GM12878 (cell line): ENCODE measurements around the gene NHS. TPM values are rescaled to one million over a fixed set of nuclear protein-coding genes. Genes with fewer than 3 reads are reported as not detected.

Experiments used
- ATAC-seq: fragments of 200-7000 bp; cut with Tn5 transposase; 3 replicates; pipeline ENCODE4 v1.9.1; 2020; ENCODE audit warnings: mild to moderate bottlenecking, moderate library complexity
- BruUV-seq: library from RNA; stranded (reverse); fragments of 400-500 nt; replicated peaks from 2 replicates; lab custom pipeline; 2021; lab: Mats Ljungman, UMichigan
- CTCF ChIA-PET: fragments of 300-600 bp; sonication (Branson Sonifier 250); formaldehyde crosslinking; extraction: SDS; loops from one replicate; lab custom pipeline; 2021; ENCODE audit warnings: inconsistent platforms; lab: Yijun Ruan, JAX
- POLR2A ChIA-PET: fragments of 350-600 bp; formaldehyde crosslinking; extraction: SDS; loops from one replicate; lab custom pipeline; 2021; ENCODE audit warnings: inconsistent platforms; lab: Charles Lee
- RAD21 ChIA-PET: fragments of 300-600 bp; sonication (Branson Sonifier 250); formaldehyde crosslinking; loops from one replicate; lab custom pipeline; 2023; ENCODE audit warnings: antibody characterized with exemption; ENCODE audit not compliant: unreplicated experiment; lab: Charles Lee
- SMC1A ChIA-PET: fragments of 300-600 bp; sonication (Branson Sonifier 250); formaldehyde crosslinking; loops from one replicate; lab custom pipeline; 2023; ENCODE audit not compliant: unreplicated experiment, uncharacterized antibody; lab: Charles Lee
- DNase-seq: peaks from one replicate; pipeline ENCODE4 v3.0.0-alpha.2; 2011; ENCODE audit warnings: low read depth, low spot score
- FAIRE-seq: peaks from 3 replicates; lab custom pipeline; 2011; peaks lifted over from hg19 to GRCh38; lab: Jason Lieb, UNC
- H2AFZ ChIP-seq: 2 replicates; pipeline ENCODE4 v1.6.0; 2011; ENCODE audit warnings: low read depth, low read length, control low read depth; ENCODE audit not compliant: control insufficient read depth
- H3K27ac ChIP-seq: 2 replicates; pipeline ENCODE4 v1.5.1; 2011; ENCODE audit warnings: control low read depth; ENCODE audit not compliant: control insufficient read depth, insufficient read depth
- H3K27me3 ChIP-seq, 2 experiments: replicated peaks in 1 of 2; 2 replicates each; pipeline versions ENCODE4 v1.6.0 to v1.6.1; 2011; ENCODE audit warnings: low read length in 1 of 2; ENCODE audit not compliant: control insufficient read depth in 2 of 2, insufficient read depth in 2 of 2
- H3K36me3 ChIP-seq, 2 experiments: 2 replicates each; pipeline ENCODE4 v1.5.1; 2011; ENCODE audit warnings: low read length in 1 of 2; ENCODE audit not compliant: control insufficient read depth in 2 of 2, insufficient read depth in 2 of 2
- H3K4me1 ChIP-seq: 2 replicates; pipeline ENCODE4 v1.6.1; 2011; ENCODE audit warnings: mild to moderate bottlenecking, low read length, moderate library complexity, mixed read lengths; ENCODE audit not compliant: control insufficient read depth, insufficient read depth
- H3K4me2 ChIP-seq: 2 replicates; pipeline ENCODE4 v1.6.0; 2011; ENCODE audit warnings: control low read depth; ENCODE audit not compliant: control insufficient read depth, insufficient read depth
- H3K4me3 ChIP-seq: fragments of 200-600 bp; sonication (generic); 2 replicates; pipeline ENCODE4 v1.5.1; 2016
- H3K79me2 ChIP-seq: 2 replicates; pipeline ENCODE4 v1.6.0; 2011; ENCODE audit warnings: low read length; ENCODE audit not compliant: control insufficient read depth, insufficient read depth
- H3K9ac ChIP-seq: 2 replicates; pipeline ENCODE4 v1.8.0; 2011; ENCODE audit warnings: low read length, control low read depth, mixed read lengths; ENCODE audit not compliant: control insufficient read depth, insufficient read depth
- H3K9me3 ChIP-seq: replicated peaks from 3 replicates; pipeline ENCODE4 v1.5.1; 2011; ENCODE audit warnings: mild to moderate bottlenecking, low read length; ENCODE audit not compliant: control insufficient read depth, insufficient read depth
- H4K20me1 ChIP-seq: 2 replicates; pipeline ENCODE4 v1.6.0; 2011; ENCODE audit not compliant: control insufficient read depth, insufficient read depth
- CHD2 ChIP-seq: IDR thresholded peaks from 2 replicates; pipeline ENCODE4 v1.6.1; 2011; ENCODE audit warnings: low read depth, low read length, improper control_type of control experiment, borderline replicate concordance
- DPF2 ChIP-seq: fragments of 450-650 bp; IDR thresholded peaks from 2 replicates; pipeline ENCODE4 v1.6.1; 2017; ENCODE audit warnings: mild to moderate bottlenecking
- EGR1 ChIP-seq, 2 experiments: IDR thresholded peaks; 1 replicate in 1 of 2; 2 replicates in 1 of 2; pipeline ENCODE4 v1.6.1; 2011 to 2012; ENCODE audit warnings: low read depth in 2 of 2, low read length in 2 of 2, borderline replicate concordance in 1 of 2, mild to moderate bottlenecking in 1 of 2, moderate library complexity in 1 of 2
- GABPA ChIP-seq: IDR thresholded peaks from 2 replicates; pipeline ENCODE4 v1.6.1; 2014; ENCODE audit warnings: antibody characterized with exemption, low read depth, mild to moderate bottlenecking, inconsistent platforms
- HDAC6 ChIP-seq: fragments of 200-600 bp; sonication (generic); IDR thresholded peaks from one replicate; pipeline ENCODE4 v1.8.0; 2017; ENCODE audit warnings: antibody characterized with exemption; ENCODE audit not compliant: unreplicated experiment
- IRF3 ChIP-seq: fragments of 450-650 bp; IDR thresholded peaks from 2 replicates; pipeline ENCODE4 v1.6.1; 2014; ENCODE audit warnings: mild to moderate bottlenecking
- MYB ChIP-seq: fragments of 150-350 bp; IDR thresholded peaks from 2 replicates; pipeline ENCODE4 v1.6.1; 2014; ENCODE audit warnings: mild to moderate bottlenecking, low read depth, low read length, borderline replicate concordance
- NBN ChIP-seq: fragments of 450-650 bp; IDR thresholded peaks from 2 replicates; pipeline ENCODE4 v1.6.1; 2016
- RAD51 ChIP-seq: fragments of 450-650 bp; IDR thresholded peaks from 2 replicates; pipeline ENCODE4 v1.6.1; 2016; ENCODE audit warnings: moderate library complexity, mild to moderate bottlenecking, inconsistent platforms
- RELA ChIP-seq: fragments of 450-650 bp; IDR thresholded peaks from 2 replicates; pipeline ENCODE4 v1.8.0; 2014; ENCODE audit warnings: borderline replicate concordance; ENCODE audit not compliant: partially characterized antibody
- SMAD1 ChIP-seq: fragments of 450-650 bp; IDR thresholded peaks from 2 replicates; pipeline ENCODE4 v1.6.1; 2018; ENCODE audit warnings: mild to moderate bottlenecking, low read depth; ENCODE audit not compliant: partially characterized antibody
- STAT3 ChIP-seq: IDR thresholded peaks from 2 replicates; pipeline ENCODE4 v1.6.1; 2011; ENCODE audit warnings: low read depth, low read length, improper control_type of control experiment
- TARDBP ChIP-seq: IDR thresholded peaks from 2 replicates; pipeline ENCODE4 v1.6.1; 2016; ENCODE audit warnings: borderline replicate concordance
- ZBED1 ChIP-seq: IDR thresholded peaks from 2 replicates; pipeline ENCODE4 v1.6.1; 2016; ENCODE audit warnings: borderline replicate concordance
- WGBS: methylation state at CpG from one replicate; pipeline ENCODE4 v1.1.6; 2016; ENCODE audit warnings: low lambda C conversion rate; ENCODE audit not compliant: insufficient replicate concordance, insufficient coverage; ENCODE audit errors: missing lambda C conversion rate; 5-methylcytosine and 5-hydroxymethylcytosine counted together
- in situ Hi-C: fragments of 300-500 bp; cut with MboI; formaldehyde crosslinking; loops from 9 replicates; pipeline ENCODE4 v1.14.3; 2018; ENCODE audit warnings: mixed read lengths
- intact Hi-C: fragments of 100-400 bp; cut with micrococcal nuclease; formaldehyde crosslinking; loops from one replicate; pipeline ENCODE4 v1.14.2; 2022; ENCODE audit not compliant: unreplicated experiment
- polyA plus RNA-seq, 11 experiments: library from polyadenylated mRNA; depleted of rRNA in 4 of 11; unstranded in 6 of 11; stranded (reverse) in 5 of 11; fragments of >200 nt; fragmentation: Nextera tagmentation in 4 of 11; fragmentation: Illumina TruSeq in 1 of 11; extraction: Ambion mirVana in 4 of 11; extraction: Trizol in 1 of 11; gene quantifications; 1 replicate in 1 of 11; 2 replicates in 10 of 11; pipeline versions ENCODE4 v1.2.1 to v1.2.3, GENCODE V29; 2011 to 2016; ENCODE audit warnings: inconsistent platforms in 2 of 11, missing spikeins in 2 of 11, low read depth in 1 of 11
- total RNA-seq, 4 experiments: library from RNA; depleted of rRNA in 3 of 4; stranded (reverse); fragments of >200 nt in 3 of 4; fragmentation: Illumina TruSeq in 1 of 4; extraction: Trizol in 1 of 4; gene quantifications; 2 replicates each; pipeline versions ENCODE4 v1.2.1 to v1.2.3, GENCODE V29; 2013 to 2021
- TF ChIP-seq, protein P1 (sequence below): IDR thresholded peaks from 2 replicates; pipeline ENCODE4 v1.6.1; 2011; ENCODE audit warnings: low read depth, low read length, improper control_type of control experiment, borderline replicate concordance
- TF ChIP-seq, protein P2 (sequence below): fragments of 450-650 bp; IDR thresholded peaks from 2 replicates; pipeline ENCODE4 v1.6.1; 2018; ENCODE audit warnings: mild to moderate bottlenecking, low read depth, moderate library complexity; ENCODE audit not compliant: partially characterized antibody

Gene NHS
- total and polyA plus RNA-seq, 10 of the 15 experiments (the other 5 are each of a cell fraction or from before 2014, with no cell fraction given), result under 0.01 to 0.07 (median 0.03) TPM; not detected in 7

DNA sequence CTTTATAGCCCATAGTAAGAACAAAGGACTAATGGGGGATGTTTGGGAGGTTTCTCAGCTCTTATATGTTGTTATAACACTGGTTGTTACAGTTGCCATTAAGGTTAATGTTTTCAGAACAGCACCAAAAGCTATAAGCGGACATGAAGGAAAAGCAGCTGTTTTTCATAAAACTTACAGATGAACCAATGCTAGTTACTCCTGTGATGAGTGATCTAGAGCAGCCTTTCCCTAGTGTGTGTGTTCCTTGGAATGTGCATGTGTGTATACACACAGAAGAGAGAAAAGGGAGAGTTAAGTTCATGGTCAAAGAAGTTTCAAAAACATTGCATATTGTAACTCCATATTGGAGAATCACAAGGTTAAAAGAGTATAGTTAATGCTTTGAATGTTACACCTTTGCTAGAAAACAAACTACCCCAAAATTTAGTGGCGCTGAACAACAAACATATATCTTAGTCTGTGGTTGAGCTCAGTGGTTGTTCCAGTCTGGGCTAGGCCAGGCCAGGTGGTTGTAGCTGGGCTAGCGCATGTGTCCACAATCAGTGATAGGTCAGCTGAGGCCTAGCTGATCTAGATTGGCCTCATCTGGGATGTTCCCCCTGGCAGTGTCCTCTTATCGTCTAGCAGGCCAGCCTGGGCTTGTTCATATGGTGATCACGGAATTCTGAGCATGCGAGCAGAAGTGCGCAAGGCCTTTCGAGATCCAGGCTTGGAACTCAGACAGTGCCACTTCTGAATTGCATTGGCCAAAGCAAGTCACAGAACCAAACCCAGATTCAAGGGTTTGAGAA lies 151.0 kb downstream of the NHS start:
- ATAC-seq, result no peak
- no peak for DNase-seq
- POLR2A ChIA-PET, result no interaction called here
- CTCF ChIA-PET, result interaction anchor here (1.9 kb wide), 1 partner anchor 9 kb away, joined by 4 read pairs; no protein-coding TSS in a partner anchor
- intact Hi-C loops (no loop called here), in situ Hi-C loops (no loop called here)
- Histone ChIP-seq H3K4me2 (no peak overlapping the region), H3K79me2 (no peaks in the 10 kb centered on the region), H3K27me3 (no peaks in the 10 kb centered on the region), H3K27ac (no peak overlapping the region), H3K4me1 (no peaks in the 10 kb centered on the region), H3K9ac (no peak overlapping the region), H3K4me3 (no peak overlapping the region), H2AFZ (no peak overlapping the region), H3K36me3 (no peaks in the 10 kb centered on the region), H3K9me3 (no peaks in the 10 kb centered on the region), H4K20me1 (no peaks in the 10 kb centered on the region)
- TF ChIP-seq ZBED1, result no peak
- TF ChIP-seq, protein P1, sequence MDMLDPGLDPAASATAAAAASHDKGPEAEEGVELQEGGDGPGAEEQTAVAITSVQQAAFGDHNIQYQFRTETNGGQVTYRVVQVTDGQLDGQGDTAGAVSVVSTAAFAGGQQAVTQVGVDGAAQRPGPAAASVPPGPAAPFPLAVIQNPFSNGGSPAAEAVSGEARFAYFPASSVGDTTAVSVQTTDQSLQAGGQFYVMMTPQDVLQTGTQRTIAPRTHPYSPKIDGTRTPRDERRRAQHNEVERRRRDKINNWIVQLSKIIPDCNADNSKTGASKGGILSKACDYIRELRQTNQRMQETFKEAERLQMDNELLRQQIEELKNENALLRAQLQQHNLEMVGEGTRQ, result no peak
- TF ChIP-seq STAT3, result no peak
- no peak for TF ChIP-seq CHD2
- TF ChIP-seq, protein P2, sequence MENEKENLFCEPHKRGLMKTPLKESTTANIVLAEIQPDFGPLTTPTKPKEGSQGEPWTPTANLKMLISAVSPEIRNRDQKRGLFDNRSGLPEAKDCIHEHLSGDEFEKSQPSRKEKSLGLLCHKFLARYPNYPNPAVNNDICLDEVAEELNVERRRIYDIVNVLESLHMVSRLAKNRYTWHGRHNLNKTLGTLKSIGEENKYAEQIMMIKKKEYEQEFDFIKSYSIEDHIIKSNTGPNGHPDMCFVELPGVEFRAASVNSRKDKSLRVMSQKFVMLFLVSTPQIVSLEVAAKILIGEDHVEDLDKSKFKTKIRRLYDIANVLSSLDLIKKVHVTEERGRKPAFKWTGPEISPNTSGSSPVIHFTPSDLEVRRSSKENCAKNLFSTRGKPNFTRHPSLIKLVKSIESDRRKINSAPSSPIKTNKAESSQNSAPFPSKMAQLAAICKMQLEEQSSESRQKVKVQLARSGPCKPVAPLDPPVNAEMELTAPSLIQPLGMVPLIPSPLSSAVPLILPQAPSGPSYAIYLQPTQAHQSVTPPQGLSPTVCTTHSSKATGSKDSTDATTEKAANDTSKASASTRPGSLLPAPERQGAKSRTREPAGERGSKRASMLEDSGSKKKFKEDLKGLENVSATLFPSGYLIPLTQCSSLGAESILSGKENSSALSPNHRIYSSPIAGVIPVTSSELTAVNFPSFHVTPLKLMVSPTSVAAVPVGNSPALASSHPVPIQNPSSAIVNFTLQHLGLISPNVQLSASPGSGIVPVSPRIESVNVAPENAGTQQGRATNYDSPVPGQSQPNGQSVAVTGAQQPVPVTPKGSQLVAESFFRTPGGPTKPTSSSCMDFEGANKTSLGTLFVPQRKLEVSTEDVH, result no peak
- no peak for TF ChIP-seq SMAD1
- TF ChIP-seq DPF2, result no peak
- TF ChIP-seq GABPA, result no peak
- TF ChIP-seq HDAC6, result no peak
- TF ChIP-seq MYB, result no peak
- no peak for TF ChIP-seq RELA
- TF ChIP-seq TARDBP, result no peak
- TF ChIP-seq RAD51, result no peak
- TF ChIP-seq IRF3, result no peak
- TF ChIP-seq NBN, result no peak
- no peak for TF ChIP-seq EGR1 (IDR thresholded peaks at IDR 0.05; ENCODE audit: borderline replicate concordance in 1 of 2, low read depth in 2 of 2, low read length in 2 of 2)
- FAIRE-seq, result no peak
- SMC1A ChIA-PET, result interaction anchor here (0.7 to 1.8 kb wide), 2 partner anchors 13 to 284 kb away, joined by 3 to 4 read pairs; no protein-coding TSS in a partner anchor
- no TSS peak for BruUV-seq
- RAD21 ChIA-PET, result no interaction called here
- 58% methylated on average over 8 of the region's 8 CpGs for WGBS
